H1 (cell line): ENCODE results near the gene TBC1D24. TPM values are rescaled to one million over a fixed set of nuclear protein-coding genes. Genes with fewer than 3 reads are reported as not detected.
A peak's percentile ranks its signal among the peaks of the same experiment; 100 is the strongest.
"Not testable (repeated sequence)": the region's sequence is repeated elsewhere in the genome, so short reads cannot be mapped to it uniquely, and the experiment has no call there.

ENCODE experiments used
- CTCF ChIA-PET: fragments of 300-600 bp; sonication (Branson Sonifier 250); formaldehyde crosslinking; loops from one replicate; lab custom pipeline; 2021; ENCODE audit not compliant: partially characterized antibody; lab: Charles Lee
- POLR2A ChIA-PET: fragments of 300-600 bp; sonication (Branson Sonifier 250); formaldehyde crosslinking; loops from one replicate; lab custom pipeline; 2021; ENCODE audit warnings: inconsistent platforms; ENCODE audit not compliant: partially characterized antibody; lab: Charles Lee
- DNase-seq, 2 experiments: peaks; one replicate each; pipeline versions ENCODE4 v3.0.0 to v3.0.0-alpha.2; 2010 to 2022; ENCODE audit warnings: low spot score in 2 of 2, low read depth in 1 of 2, mixed read lengths in 1 of 2
- FAIRE-seq: peaks from 2 replicates; lab custom pipeline; 2011; peaks lifted over from hg19 to GRCh38; lab: Jason Lieb, UNC
- H2AFZ ChIP-seq: 2 replicates; pipeline ENCODE4 v1.8.1; 2012; ENCODE audit warnings: low read length, inconsistent platforms
- H2AK5ac ChIP-seq: 2 replicates; pipeline ENCODE4 v1.6.1; 2013; ENCODE audit warnings: low read depth, low read length
- H2BK120ac ChIP-seq: replicated peaks from 2 replicates; pipeline ENCODE3; 2013; ENCODE audit warnings: low read depth, low read length, inconsistent platforms
- H2BK12ac ChIP-seq: 2 replicates; pipeline ENCODE4 v1.6.1; 2013; ENCODE audit warnings: low read depth, low read length
- H2BK15ac ChIP-seq: 2 replicates; pipeline ENCODE4 v1.6.1; 2013; ENCODE audit warnings: low read length
- H2BK20ac ChIP-seq: 2 replicates; pipeline ENCODE4 v1.6.1; 2013; ENCODE audit warnings: low read length
- H2BK5ac ChIP-seq: 2 replicates; pipeline ENCODE4 v1.6.1; 2013; ENCODE audit warnings: low read depth, low read length
- H3K14ac ChIP-seq: 2 replicates; pipeline ENCODE4 v1.6.1; 2013; ENCODE audit warnings: inconsistent platforms; ENCODE audit not compliant: insufficient read length
- H3K18ac ChIP-seq: 2 replicates; pipeline ENCODE4 v1.6.1; 2013; ENCODE audit warnings: low read length; ENCODE audit errors: extremely low read depth
- H3K23ac ChIP-seq: 2 replicates; pipeline ENCODE4 v1.6.1; 2013; ENCODE audit warnings: inconsistent platforms; ENCODE audit not compliant: insufficient read length
- H3K23me2 ChIP-seq: 2 replicates; pipeline ENCODE4 v1.6.1; 2013; ENCODE audit warnings: low read depth, low read length
- H3K27ac ChIP-seq: 2 replicates; pipeline ENCODE4 v1.6.1; 2011; ENCODE audit warnings: low read depth, low read length, inconsistent platforms
- H3K27me3 ChIP-seq, 4 experiments: replicated peaks in 1 of 4; 1 replicate in 1 of 4; 2 replicates in 3 of 4; pipeline versions ENCODE4 v1.6.1 to v1.8.1; 2011 to 2013; ENCODE audit warnings: low read length in 3 of 4, mild to moderate bottlenecking in 3 of 4, inconsistent platforms in 2 of 4, mixed read lengths in 2 of 4, moderate library complexity in 1 of 4; ENCODE audit not compliant: control insufficient read depth in 3 of 4, insufficient read depth in 3 of 4; ENCODE audit errors: extremely low read depth in 1 of 4
- H3K36me3 ChIP-seq, 4 experiments: 2 replicates each; pipeline versions ENCODE4 v1.6.1 to v1.8.1; 2011 to 2013; ENCODE audit warnings: mild to moderate bottlenecking in 4 of 4, low read length in 3 of 4, moderate library complexity in 2 of 4, control low read depth in 1 of 4, inconsistent platforms in 1 of 4; ENCODE audit not compliant: insufficient read depth in 4 of 4, control insufficient read depth in 2 of 4
- H3K4ac ChIP-seq: replicated peaks from 2 replicates; pipeline ENCODE3; 2013; ENCODE audit warnings: low read length, low read depth, mixed read lengths, inconsistent platforms; ENCODE audit not compliant: insufficient read length
- H3K4me1 ChIP-seq, 4 experiments: replicated peaks in 1 of 4; 1 replicate in 1 of 4; 2 replicates in 3 of 4; pipeline versions ENCODE4 v1.6.1 to v1.8.1; 2011 to 2013; ENCODE audit warnings: low read length in 3 of 4, inconsistent platforms in 2 of 4, mixed read lengths in 1 of 4; ENCODE audit not compliant: insufficient read depth in 4 of 4, control insufficient read depth in 3 of 4
- H3K4me2 ChIP-seq, 2 experiments: 2 replicates each; pipeline versions ENCODE4 v1.6.1 to v1.8.1; 2011 to 2013; ENCODE audit warnings: low read depth in 2 of 2, low read length in 2 of 2, control low read depth in 1 of 2, inconsistent platforms in 1 of 2, mild to moderate bottlenecking in 1 of 2; ENCODE audit not compliant: insufficient read depth in 1 of 2
- H3K4me3 ChIP-seq, 4 experiments: fragments of 200-600, 300-600 bp in 1 of 4; sonication (generic), shearing (Covaris generic), sonication (Bioruptor Twin) in 1 of 4; 2 replicates each; pipeline versions ENCODE4 v1.5.1 to v1.8.1; 2011 to 2016; ENCODE audit warnings: low read length in 4 of 4, low read depth in 3 of 4, control low read depth in 2 of 4, inconsistent platforms in 2 of 4, mild to moderate bottlenecking in 2 of 4, mixed read lengths in 1 of 4, moderate library complexity in 1 of 4; ENCODE audit not compliant: insufficient read depth in 2 of 4; ENCODE audit errors: extremely low read depth in 1 of 4
- H3K56ac ChIP-seq: replicated peaks from 2 replicates; pipeline ENCODE3; 2013; ENCODE audit warnings: low read depth, mild to moderate bottlenecking, mixed read lengths, low read length, inconsistent platforms; ENCODE audit not compliant: insufficient read length
- H3K79me1 ChIP-seq: 2 replicates; pipeline ENCODE4 v1.6.1; 2013; ENCODE audit warnings: low read depth, low read length, control low read depth
- H3K79me2 ChIP-seq, 2 experiments: 2 replicates each; pipeline versions ENCODE4 v1.6.1 to v1.8.1; 2012 to 2013; ENCODE audit warnings: low read length in 2 of 2, mild to moderate bottlenecking in 2 of 2, inconsistent platforms in 1 of 2; ENCODE audit not compliant: insufficient read depth in 2 of 2, control insufficient read depth in 1 of 2
- H3K9ac ChIP-seq, 4 experiments: replicated peaks in 1 of 4; 1 replicate in 1 of 4; 2 replicates in 3 of 4; pipeline versions ENCODE4 v1.6.1 to v1.8.1; 2011 to 2013; ENCODE audit warnings: low read depth in 3 of 4, low read length in 3 of 4, control low read depth in 2 of 4, mild to moderate bottlenecking in 2 of 4, moderate library complexity in 2 of 4, inconsistent platforms in 1 of 4; ENCODE audit errors: extremely low read depth in 1 of 4
- H3K9me3 ChIP-seq, 2 experiments: 2 replicates each; pipeline versions ENCODE4 v1.6.1 to v1.8.1; 2012 to 2013; ENCODE audit warnings: mild to moderate bottlenecking in 2 of 2, moderate library complexity in 2 of 2, control low read depth in 1 of 2, inconsistent platforms in 1 of 2, low read depth in 1 of 2, low read length in 1 of 2, mixed read lengths in 1 of 2; ENCODE audit not compliant: insufficient read depth in 2 of 2
- H4K20me1 ChIP-seq, 2 experiments: replicated peaks in 1 of 2; 2 replicates each; pipeline versions ENCODE3 to v1.8.1; 2011 to 2013; ENCODE audit warnings: inconsistent platforms in 2 of 2, low read length in 2 of 2, mild to moderate bottlenecking in 1 of 2; ENCODE audit not compliant: insufficient read depth in 2 of 2, control insufficient read depth in 1 of 2
- H4K5ac ChIP-seq: 2 replicates; pipeline ENCODE4 v1.6.1; 2013; ENCODE audit warnings: low read length, low read depth, mixed read lengths, inconsistent platforms; ENCODE audit not compliant: insufficient read length
- H4K8ac ChIP-seq: 2 replicates; pipeline ENCODE4 v1.8.0; 2013; ENCODE audit warnings: mild to moderate bottlenecking, moderate library complexity, low read length, inconsistent platforms; ENCODE audit not compliant: insufficient read depth; ENCODE audit errors: extremely low read depth
- H4K91ac ChIP-seq: replicated peaks from 2 replicates; pipeline ENCODE3; 2013; ENCODE audit warnings: low read length, mixed read lengths, inconsistent platforms; ENCODE audit not compliant: insufficient read length
- WGBS, 2 experiments: shearing (Covaris generic) in 1 of 2; methylation state at CpG; one replicate each; pipeline versions ENCODE4 v1.1.6 to v1.1.7; 2013 to 2015; ENCODE audit warnings: low lambda C conversion rate in 2 of 2, mixed read lengths in 2 of 2, inconsistent platforms in 1 of 2, low coverage in 1 of 2, missing lambda C conversion rate in 1 of 2; ENCODE audit not compliant: insufficient replicate concordance in 2 of 2, insufficient coverage in 1 of 2, insufficient read length in 1 of 2; ENCODE audit errors: extremely low coverage in 1 of 2, missing lambda C conversion rate in 1 of 2; 5-methylcytosine and 5-hydroxymethylcytosine counted together
- polyA plus RNA-seq, 7 experiments: library from polyadenylated mRNA; depleted of rRNA in 3 of 7; stranded (reverse) in 5 of 7; unstranded in 2 of 7; fragments of >200 nt in 5 of 7; fragments of 200-250 nt in 2 of 7; gene quantifications; 1 replicate in 5 of 7; 2 replicates in 1 of 7; 4 replicates in 1 of 7; pipeline versions ENCODE4 v1.2.1 to v1.2.3, GENCODE V29; 2011 to 2013; ENCODE audit warnings: missing spikeins in 2 of 7, mixed read lengths in 2 of 7
- total RNA-seq: library from RNA; stranded (reverse); fragmentation: NEBNext Ultra II Directional; extraction: Animal tissue kit (Norgen Biotek cat#: 25700); gene quantifications from 2 replicates; pipeline ENCODE4 v1.2.1, GENCODE V29; 2021

TBC1D24 gene
- total and polyA plus RNA-seq, 2 of the 8 experiments (the other 6 are each of a cell fraction or from before 2014, with no cell fraction given), result 8.7 to 21.5 TPM

DNA sequence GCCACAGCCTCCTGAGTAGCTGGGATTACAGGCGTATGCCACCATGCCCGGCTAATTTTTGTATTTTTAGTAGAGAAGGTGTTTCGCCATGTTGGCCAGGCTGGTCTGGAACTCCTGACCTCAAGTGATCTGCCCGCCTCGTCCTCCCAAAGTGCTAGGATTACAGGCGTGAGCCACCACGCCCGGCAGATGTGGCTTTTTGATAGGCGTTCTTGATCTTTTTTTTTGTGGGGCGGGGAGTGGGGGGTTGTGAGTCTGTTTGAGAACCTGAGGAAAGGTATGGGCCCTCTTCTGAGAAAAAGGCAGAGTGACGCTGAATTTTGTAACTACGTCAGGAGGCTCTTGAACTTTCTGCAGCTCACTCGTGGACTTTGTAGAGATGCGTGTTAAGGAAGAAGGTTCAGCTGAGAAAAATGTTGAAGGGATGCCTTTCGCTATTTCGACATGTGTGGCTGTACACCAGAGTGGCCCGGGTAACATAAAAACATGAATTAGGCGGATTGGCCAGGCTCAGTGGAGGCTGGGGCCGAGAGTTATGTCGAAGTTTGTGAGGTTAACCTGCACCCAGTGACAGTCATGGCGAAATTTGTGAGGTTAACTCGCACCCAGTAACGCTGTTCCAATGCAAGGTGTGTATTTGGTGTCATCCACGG, 64.4 kb downstream of the TBC1D24 start:
- H3K4me3 ChIP-seq, H3K56ac ChIP-seq, H4K20me1 ChIP-seq, H3K14ac ChIP-seq, H2AK5ac ChIP-seq, H3K9me3 ChIP-seq, H3K4ac ChIP-seq, H3K4me1 ChIP-seq, H4K8ac ChIP-seq, POLR2A ChIA-PET, H4K91ac ChIP-seq, H2BK20ac ChIP-seq, H4K5ac ChIP-seq, H3K18ac ChIP-seq, H2AFZ ChIP-seq, H3K9ac ChIP-seq, FAIRE-seq, H3K27ac ChIP-seq, H3K36me3 ChIP-seq, H3K23me2 ChIP-seq, H2BK15ac ChIP-seq, DNase-seq, H2BK5ac ChIP-seq, H2BK120ac ChIP-seq, H3K79me1 ChIP-seq, H3K27me3 ChIP-seq, H2BK12ac ChIP-seq, H3K23ac ChIP-seq: not testable (repeated sequence)
- 89% methylated on average over 24 of the region's 24 CpGs; no CpG with 5 or more reads in 1 of the 2 experiments for WGBS, 2 experiments
- Histone ChIP-seq H3K79me2 (peaks cover 0 to 30% of the 10 kb centered on the region in 2 experiments; a peak in 2 of 4 replicates), H3K4me2 (peak overlapping the region in 1 of 2 experiments; percentile 58; a peak in 1 of 4 replicates)
- CTCF ChIA-PET, result interaction anchor here (1.0 kb wide), 1 partner anchor 29 kb away, joined by 4 read pairs; no protein-coding TSS in a partner anchor
